ENCODE measurements around the gene CFAP99. TPM values are rescaled to one million over a fixed set of nuclear protein-coding genes. Genes with fewer than 3 reads are reported as not detected.

Gene CFAP99
- total RNA-seq: not detected in 2 replicates

DNA sequence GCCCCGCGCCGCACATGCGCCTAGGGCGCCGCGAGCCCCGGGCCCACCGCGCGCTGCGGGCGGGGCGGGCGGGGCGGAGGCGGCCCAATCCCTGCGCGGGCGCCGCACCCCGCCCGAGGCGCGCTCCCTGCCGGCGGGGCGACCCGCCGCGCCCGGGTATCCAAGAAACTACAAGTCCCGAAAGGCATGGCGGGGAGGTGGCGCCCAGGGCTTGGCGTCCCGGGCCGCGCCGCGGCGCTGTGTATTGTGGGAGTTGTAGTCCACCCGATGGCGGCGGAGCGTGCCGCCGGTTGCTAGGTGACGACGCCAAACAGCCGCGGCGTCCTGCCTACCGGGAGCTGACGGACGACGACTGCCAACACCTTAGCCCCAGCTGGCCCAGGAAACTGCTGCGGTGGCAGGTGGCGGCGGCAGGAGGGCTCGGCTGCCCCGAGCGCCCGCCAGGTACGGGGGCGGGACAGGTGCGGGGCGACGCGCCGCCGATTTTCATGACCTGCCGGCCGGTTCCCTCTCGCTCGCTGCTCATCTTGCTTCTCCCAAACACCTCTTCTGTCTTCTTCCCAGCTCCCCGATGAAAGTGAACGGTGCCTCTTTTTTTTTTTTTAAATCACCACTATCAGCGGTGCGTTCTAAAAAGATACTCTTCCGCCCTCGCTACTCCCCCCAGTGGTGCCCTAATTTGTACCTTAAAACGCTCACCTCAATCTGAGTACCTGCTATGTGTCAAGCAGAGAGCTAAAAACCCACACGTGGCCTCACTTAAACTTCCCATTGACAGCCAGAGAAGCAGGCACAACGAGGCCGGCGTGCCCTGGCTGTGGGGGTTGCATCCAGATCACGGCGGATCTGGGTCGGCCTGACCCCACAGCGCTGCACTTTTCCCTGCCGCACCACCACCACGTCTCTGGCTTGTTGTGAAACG lies at the start of gene CFAP99:
Gene CFAP99 (plus strand): TSS at position 306 of the 922 bp plus-strand sequence.
- DNase-seq (ENCODE audit: low read depth) (peak; percentile 84), FAIRE-seq (no peak)
- no peaks in the 10 kb centered on the region for H3K36me3 ChIP-seq (ENCODE audit: control insufficient read depth, insufficient read depth, low read length)
- TF ChIP-seq CTCF (IDR thresholded peaks at IDR 0.05; ENCODE audit: insufficient read depth, low read length, severe bottlenecking): peak; percentile 1
- peak within 1 kb of the TSS; percentile 41 for H3K4me3 ChIP-seq (ENCODE audit: low read depth, low read length)
- peaks cover 17% of the 10 kb centered on the region for H3K27me3 ChIP-seq (ENCODE audit: control insufficient read depth, insufficient read depth, low read length)

DNA sequence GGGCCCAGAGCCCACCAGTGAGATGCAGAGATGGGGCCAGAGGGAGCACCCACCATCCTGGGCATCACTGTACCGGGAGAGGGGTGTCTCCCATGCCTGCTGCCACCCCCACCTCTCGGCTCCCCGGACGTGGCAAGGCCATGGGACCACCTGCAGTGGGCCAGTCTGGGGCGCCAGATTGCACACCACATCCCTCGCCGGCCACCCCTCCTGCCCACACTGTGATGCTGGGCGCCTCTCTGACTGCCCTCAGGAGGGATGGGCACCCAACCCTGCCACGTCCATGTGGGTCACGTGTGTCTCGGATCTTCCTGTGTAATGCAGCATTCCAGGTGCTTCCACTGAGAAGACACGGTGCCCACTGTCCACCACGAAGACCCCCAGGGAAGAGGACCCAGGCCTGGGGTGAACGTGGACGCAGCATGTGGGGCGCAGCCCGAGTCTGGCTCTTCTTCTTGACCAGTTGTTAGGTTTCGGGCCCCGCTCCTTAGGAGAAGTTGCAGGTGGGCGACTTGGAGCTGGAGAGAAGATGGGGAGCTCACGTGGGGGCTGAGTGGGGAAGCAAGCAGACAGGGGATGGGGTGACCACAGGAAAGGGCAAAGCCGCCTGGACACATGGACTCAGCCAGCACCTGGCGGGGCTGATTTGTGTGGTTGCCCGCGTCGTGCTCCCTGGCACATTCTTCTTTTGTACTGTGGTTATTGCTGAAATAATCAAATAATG lies 48.0 kb upstream of the CFAP99 start:
- H3K36me3 ChIP-seq (ENCODE audit: control insufficient read depth, insufficient read depth, low read length): no peaks in the 10 kb centered on the region
- DNase-seq (ENCODE audit: low read depth) (no peak), FAIRE-seq (no peak)
- H3K4me3 ChIP-seq (ENCODE audit: low read depth, low read length): no peak overlapping the region
- no peak for TF ChIP-seq CTCF (IDR thresholded peaks at IDR 0.05; ENCODE audit: insufficient read depth, low read length, severe bottlenecking)
- H3K27me3 ChIP-seq (ENCODE audit: control insufficient read depth, insufficient read depth, low read length): no peaks in the 10 kb centered on the region

GRCh38 chr4:2371765-2372487 lies 46.8 kb upstream of the CFAP99 start:
- no peak overlapping the region for H3K4me3 ChIP-seq (ENCODE audit: low read depth, low read length)
- TF ChIP-seq CTCF (IDR thresholded peaks at IDR 0.05; ENCODE audit: insufficient read depth, low read length, severe bottlenecking): no peak
- DNase-seq (ENCODE audit: low read depth) (no peak), FAIRE-seq (no peak)
- H3K36me3 ChIP-seq (ENCODE audit: control insufficient read depth, insufficient read depth, low read length): no peaks in the 10 kb centered on the region
- no peaks in the 10 kb centered on the region for H3K27me3 ChIP-seq (ENCODE audit: control insufficient read depth, insufficient read depth, low read length)

DNA sequence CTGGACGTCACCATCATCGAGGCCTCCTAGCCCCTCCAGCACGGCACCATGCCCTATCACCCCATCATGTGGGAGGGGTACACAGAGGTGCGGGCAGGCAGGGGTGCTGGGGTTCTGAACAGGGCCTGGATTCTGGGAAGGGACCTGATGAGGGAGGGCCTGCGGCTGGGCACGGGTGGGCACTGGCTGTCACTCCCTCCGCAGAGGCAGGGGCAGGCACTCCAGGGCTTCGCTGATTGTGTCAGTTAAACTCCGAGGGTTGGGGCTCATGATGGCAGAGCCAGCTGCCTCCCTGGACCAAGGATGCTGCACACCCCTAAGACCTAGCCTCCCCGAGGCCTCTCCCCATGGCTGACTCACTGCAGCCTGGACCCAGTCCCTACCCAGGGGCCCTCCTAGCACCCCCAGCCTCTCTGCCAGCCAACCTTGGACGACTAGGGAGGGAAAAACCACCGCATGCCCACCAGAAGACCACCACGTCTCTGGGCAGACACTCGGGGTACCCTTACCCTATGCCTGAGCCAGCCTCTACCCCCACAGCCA lies 46.2 kb upstream of the CFAP99 start:
- no peaks in the 10 kb centered on the region for H3K27me3 ChIP-seq (ENCODE audit: control insufficient read depth, insufficient read depth, low read length)
- no peak for TF ChIP-seq CTCF (IDR thresholded peaks at IDR 0.05; ENCODE audit: insufficient read depth, low read length, severe bottlenecking)
- H3K4me3 ChIP-seq (ENCODE audit: low read depth, low read length): no peak overlapping the region
- H3K36me3 ChIP-seq (ENCODE audit: control insufficient read depth, insufficient read depth, low read length): no peaks in the 10 kb centered on the region
- DNase-seq (ENCODE audit: low read depth) (no peak), FAIRE-seq (no peak)

DNA sequence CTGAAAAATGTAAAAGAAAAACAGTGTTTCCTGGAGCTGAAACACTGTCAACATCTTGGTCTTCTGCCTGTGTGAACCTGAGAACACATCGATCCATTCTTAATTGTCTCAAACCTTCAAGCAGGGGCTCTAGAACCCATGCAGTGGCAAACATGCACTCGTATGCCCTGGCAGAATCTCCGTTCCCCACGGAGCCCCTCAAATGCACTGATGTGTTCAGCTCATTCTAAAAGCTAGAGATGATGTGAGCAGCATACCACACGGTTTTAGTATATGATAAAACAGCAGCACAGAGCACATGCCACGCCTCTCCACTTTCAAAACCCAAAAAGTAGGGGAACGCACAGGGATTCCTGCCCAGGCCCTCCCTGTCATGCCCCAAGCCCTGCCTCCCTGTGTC lies 45.2 kb upstream of the CFAP99 start:
- no peak overlapping the region for H3K4me3 ChIP-seq (ENCODE audit: low read depth, low read length)
- TF ChIP-seq CTCF (IDR thresholded peaks at IDR 0.05; ENCODE audit: insufficient read depth, low read length, severe bottlenecking): no peak
- no peak for FAIRE-seq
- DNase-seq (ENCODE audit: low read depth): no peak
- no peaks in the 10 kb centered on the region for H3K27me3 ChIP-seq (ENCODE audit: control insufficient read depth, insufficient read depth, low read length)
- H3K36me3 ChIP-seq (ENCODE audit: control insufficient read depth, insufficient read depth, low read length): no peaks in the 10 kb centered on the region

Data from bronchial epithelial cell (primary cell).